Measurements from ENCODE around the gene GLP1R. TPM values are rescaled to one million over a fixed set of nuclear protein-coding genes. Genes with fewer than 3 reads are reported as not detected.

GLP1R gene
- polyA plus RNA-seq, 1 donor from 2014 or later: 0.06 TPM

DNA sequence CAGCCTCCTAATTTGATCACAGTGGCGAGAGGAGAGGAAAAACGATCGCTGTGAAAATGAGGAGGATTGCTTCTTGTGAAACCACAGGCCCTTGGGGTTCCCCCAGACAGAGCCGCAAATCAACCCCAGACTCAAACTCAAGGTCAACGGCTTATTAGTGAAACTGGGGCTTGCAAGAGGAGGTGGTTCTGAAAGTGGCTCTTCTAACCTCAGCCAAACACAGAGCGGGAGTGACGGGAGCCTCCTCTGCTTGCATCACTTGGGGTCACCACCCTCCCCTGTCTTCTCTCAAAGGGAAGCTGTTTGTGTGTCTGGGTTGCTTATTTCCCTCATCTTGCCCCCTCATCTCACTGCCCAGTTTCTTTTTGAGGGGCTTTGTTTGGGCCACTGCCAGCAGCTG lies 37.7 kb downstream of the GLP1R start:
- H3K27ac ChIP-seq (ENCODE audit: low read length): no peak overlapping the region
- H3K36me3 ChIP-seq (ENCODE audit: insufficient read depth, low read length): no peaks in the 10 kb centered on the region
- no peak overlapping the region for H3K9ac ChIP-seq (ENCODE audit: low read length)
- H2AFZ ChIP-seq (ENCODE audit: low read depth, low read length): no peak overlapping the region
- no peak overlapping the region for H3K4me3 ChIP-seq (ENCODE audit: low read length)
- no peaks in the 10 kb centered on the region for H4K20me1 ChIP-seq (ENCODE audit: insufficient read depth)
- no peaks in the 10 kb centered on the region for H3K9me3 ChIP-seq (ENCODE audit: low read length)
- H3F3A ChIP-seq (ENCODE audit: insufficient read depth, low read length, poor library complexity, severe bottlenecking): no peaks in the 10 kb centered on the region
- H3K4me2 ChIP-seq (ENCODE audit: low read length): no peak overlapping the region
- H3K79me2 ChIP-seq (replicated peaks; ENCODE audit: insufficient read depth, low read length): no peaks in the 10 kb centered on the region
- TF ChIP-seq SMC3 (conservative IDR thresholded peaks at IDR 0.05; ENCODE audit: poor library complexity) (no peak), MXI1 (conservative IDR thresholded peaks at IDR 0.05; ENCODE audit: poor library complexity, severe bottlenecking) (no peak), TAF1 (IDR thresholded peaks at IDR 0.05; ENCODE audit: low read depth) (no peak), POLR2AphosphoS5 (IDR thresholded peaks at IDR 0.05) (no peak), EP300 (conservative IDR thresholded peaks at IDR 0.05; ENCODE audit: poor library complexity, severe bottlenecking) (no peak), RAD21 (conservative IDR thresholded peaks at IDR 0.05) (no peak), EZH2 (IDR thresholded peaks at IDR 0.05; ENCODE audit: borderline replicate concordance, insufficient read depth, low read length, poor library complexity, severe bottlenecking) (no peak)
- TF ChIP-seq, protein P1, sequence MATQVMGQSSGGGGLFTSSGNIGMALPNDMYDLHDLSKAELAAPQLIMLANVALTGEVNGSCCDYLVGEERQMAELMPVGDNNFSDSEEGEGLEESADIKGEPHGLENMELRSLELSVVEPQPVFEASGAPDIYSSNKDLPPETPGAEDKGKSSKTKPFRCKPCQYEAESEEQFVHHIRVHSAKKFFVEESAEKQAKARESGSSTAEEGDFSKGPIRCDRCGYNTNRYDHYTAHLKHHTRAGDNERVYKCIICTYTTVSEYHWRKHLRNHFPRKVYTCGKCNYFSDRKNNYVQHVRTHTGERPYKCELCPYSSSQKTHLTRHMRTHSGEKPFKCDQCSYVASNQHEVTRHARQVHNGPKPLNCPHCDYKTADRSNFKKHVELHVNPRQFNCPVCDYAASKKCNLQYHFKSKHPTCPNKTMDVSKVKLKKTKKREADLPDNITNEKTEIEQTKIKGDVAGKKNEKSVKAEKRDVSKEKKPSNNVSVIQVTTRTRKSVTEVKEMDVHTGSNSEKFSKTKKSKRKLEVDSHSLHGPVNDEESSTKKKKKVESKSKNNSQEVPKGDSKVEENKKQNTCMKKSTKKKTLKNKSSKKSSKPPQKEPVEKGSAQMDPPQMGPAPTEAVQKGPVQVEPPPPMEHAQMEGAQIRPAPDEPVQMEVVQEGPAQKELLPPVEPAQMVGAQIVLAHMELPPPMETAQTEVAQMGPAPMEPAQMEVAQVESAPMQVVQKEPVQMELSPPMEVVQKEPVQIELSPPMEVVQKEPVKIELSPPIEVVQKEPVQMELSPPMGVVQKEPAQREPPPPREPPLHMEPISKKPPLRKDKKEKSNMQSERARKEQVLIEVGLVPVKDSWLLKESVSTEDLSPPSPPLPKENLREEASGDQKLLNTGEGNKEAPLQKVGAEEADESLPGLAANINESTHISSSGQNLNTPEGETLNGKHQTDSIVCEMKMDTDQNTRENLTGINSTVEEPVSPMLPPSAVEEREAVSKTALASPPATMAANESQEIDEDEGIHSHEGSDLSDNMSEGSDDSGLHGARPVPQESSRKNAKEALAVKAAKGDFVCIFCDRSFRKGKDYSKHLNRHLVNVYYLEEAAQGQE (IDR thresholded peaks at IDR 0.05; ENCODE audit: borderline replicate concordance): no peak
- TF ChIP-seq, protein P2, sequence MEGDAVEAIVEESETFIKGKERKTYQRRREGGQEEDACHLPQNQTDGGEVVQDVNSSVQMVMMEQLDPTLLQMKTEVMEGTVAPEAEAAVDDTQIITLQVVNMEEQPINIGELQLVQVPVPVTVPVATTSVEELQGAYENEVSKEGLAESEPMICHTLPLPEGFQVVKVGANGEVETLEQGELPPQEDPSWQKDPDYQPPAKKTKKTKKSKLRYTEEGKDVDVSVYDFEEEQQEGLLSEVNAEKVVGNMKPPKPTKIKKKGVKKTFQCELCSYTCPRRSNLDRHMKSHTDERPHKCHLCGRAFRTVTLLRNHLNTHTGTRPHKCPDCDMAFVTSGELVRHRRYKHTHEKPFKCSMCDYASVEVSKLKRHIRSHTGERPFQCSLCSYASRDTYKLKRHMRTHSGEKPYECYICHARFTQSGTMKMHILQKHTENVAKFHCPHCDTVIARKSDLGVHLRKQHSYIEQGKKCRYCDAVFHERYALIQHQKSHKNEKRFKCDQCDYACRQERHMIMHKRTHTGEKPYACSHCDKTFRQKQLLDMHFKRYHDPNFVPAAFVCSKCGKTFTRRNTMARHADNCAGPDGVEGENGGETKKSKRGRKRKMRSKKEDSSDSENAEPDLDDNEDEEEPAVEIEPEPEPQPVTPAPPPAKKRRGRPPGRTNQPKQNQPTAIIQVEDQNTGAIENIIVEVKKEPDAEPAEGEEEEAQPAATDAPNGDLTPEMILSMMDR (IDR thresholded peaks at IDR 0.05; ENCODE audit: poor library complexity, severe bottlenecking): no peak
- H3K27me3 ChIP-seq (ENCODE audit: insufficient read depth, low read depth, low read length): no peaks in the 10 kb centered on the region
- no peaks in the 10 kb centered on the region for H3K9me2 ChIP-seq (ENCODE audit: insufficient read depth, low read length)

DNA sequence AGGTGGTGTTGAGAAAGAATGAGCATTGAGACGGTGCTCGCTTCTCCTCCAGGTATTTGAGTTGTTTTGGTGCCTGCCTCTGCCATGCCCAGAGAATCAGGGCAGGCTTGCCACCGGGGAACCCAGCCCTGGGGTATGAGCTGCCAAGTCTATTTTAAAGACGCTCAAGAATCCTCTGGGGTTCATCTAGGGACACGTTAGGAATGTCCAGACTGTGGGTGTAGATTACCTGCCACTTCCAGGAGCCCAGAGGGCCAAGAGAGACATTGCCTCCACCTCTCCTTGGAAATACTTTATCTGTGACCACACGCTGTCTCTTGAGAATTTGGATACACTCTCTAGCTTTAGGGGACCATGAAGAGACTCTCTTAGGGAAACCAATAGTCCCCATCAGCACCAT lies 38.1 kb downstream of the GLP1R start:
- H3K27me3 ChIP-seq (ENCODE audit: insufficient read depth, low read depth, low read length): no peaks in the 10 kb centered on the region
- TF ChIP-seq EP300 (conservative IDR thresholded peaks at IDR 0.05; ENCODE audit: poor library complexity, severe bottlenecking): no peak
- TF ChIP-seq, protein P1 (IDR thresholded peaks at IDR 0.05; ENCODE audit: borderline replicate concordance): no peak
- TF ChIP-seq RAD21 (conservative IDR thresholded peaks at IDR 0.05): no peak
- no peak for TF ChIP-seq EZH2 (IDR thresholded peaks at IDR 0.05; ENCODE audit: borderline replicate concordance, insufficient read depth, low read length, poor library complexity, severe bottlenecking)
- no peak for TF ChIP-seq TAF1 (IDR thresholded peaks at IDR 0.05; ENCODE audit: low read depth)
- no peak for TF ChIP-seq POLR2AphosphoS5 (IDR thresholded peaks at IDR 0.05)
- no peak for TF ChIP-seq SMC3 (conservative IDR thresholded peaks at IDR 0.05; ENCODE audit: poor library complexity)
- H3K9ac ChIP-seq (ENCODE audit: low read length): no peak overlapping the region
- H3K36me3 ChIP-seq (ENCODE audit: insufficient read depth, low read length): no peaks in the 10 kb centered on the region
- no peak overlapping the region for H3K4me2 ChIP-seq (ENCODE audit: low read length)
- H3K9me2 ChIP-seq (ENCODE audit: insufficient read depth, low read length): no peaks in the 10 kb centered on the region
- H3F3A ChIP-seq (ENCODE audit: insufficient read depth, low read length, poor library complexity, severe bottlenecking): no peaks in the 10 kb centered on the region
- no peaks in the 10 kb centered on the region for H4K20me1 ChIP-seq (ENCODE audit: insufficient read depth)
- no peaks in the 10 kb centered on the region for H3K79me2 ChIP-seq (replicated peaks; ENCODE audit: insufficient read depth, low read length)
- no peak overlapping the region for H2AFZ ChIP-seq (ENCODE audit: low read depth, low read length)
- no peaks in the 10 kb centered on the region for H3K9me3 ChIP-seq (ENCODE audit: low read length)
- H3K4me3 ChIP-seq (ENCODE audit: low read length): no peak overlapping the region
- H3K27ac ChIP-seq (ENCODE audit: low read length): no peak overlapping the region

Data from neural cell (in vitro differentiated cells).